Measurements from ENCODE around the gene OGFOD1.

Gene OGFOD1

GRCh38 chr16:56428091-56428490, 23.3 kb upstream of the OGFOD1 start:
- no peak for DNase-seq (ENCODE audit: low spot score)

GRCh38 chr16:56436258-56436657, 15.1 kb upstream of the OGFOD1 start:
- no peak for DNase-seq (ENCODE audit: low spot score)

- no peak for DNase-seq (ENCODE audit: low spot score)
These were observed 13.3 kb upstream of the OGFOD1 start for GRCh38 chr16:56438038-56438437.

GRCh38 chr16:56447286-56447685, 4.1 kb upstream of the OGFOD1 start:
- DNase-seq (ENCODE audit: low spot score), result no peak

GRCh38 chr16:56448005-56448404, 3.3 kb upstream of the OGFOD1 start:
- DNase-seq (ENCODE audit: low spot score), result no peak

GRCh38 chr16:56450275-56450985, 924 bp upstream of the OGFOD1 start:
- DNase-seq (ENCODE audit: low spot score), result no peak

- no peak for DNase-seq (ENCODE audit: low spot score)
These were observed 667 bp downstream of the OGFOD1 start for GRCh38 chr16:56451753-56452689.

GRCh38 chr16:56457927-56458470, 6.6 kb downstream of the OGFOD1 start:
- no peak for DNase-seq (ENCODE audit: low spot score)

- DNase-seq (ENCODE audit: low spot score), result no peak
These were observed 8.7 kb downstream of the OGFOD1 start for GRCh38 chr16:56460101-56460500.

- no peak for DNase-seq (ENCODE audit: low spot score)
These were observed 10.9 kb downstream of the OGFOD1 start for GRCh38 chr16:56462064-56462796.

GRCh38 chr16:56463153-56463552, 11.8 kb downstream of the OGFOD1 start:
- no peak for DNase-seq (ENCODE audit: low spot score)

GRCh38 chr16:56466344-56466743, 15.0 kb downstream of the OGFOD1 start:
- DNase-seq (ENCODE audit: low spot score), result no peak

GRCh38 chr16:56468800-56469199, 17.4 kb downstream of the OGFOD1 start:
- DNase-seq (ENCODE audit: low spot score), result no peak

GRCh38 chr16:56469748-56470147, 18.4 kb downstream of the OGFOD1 start:
- no peak for DNase-seq (ENCODE audit: low spot score)

- DNase-seq (ENCODE audit: low spot score), result no peak
These were observed 18.9 kb downstream of the OGFOD1 start for GRCh38 chr16:56470232-56470631.

GRCh38 chr16:56470666-56471065, 19.3 kb downstream of the OGFOD1 start:
- DNase-seq (ENCODE audit: low spot score), result no peak

GRCh38 chr16:56475201-56475600, 23.8 kb downstream of the OGFOD1 start:
- DNase-seq (ENCODE audit: low spot score), result no peak

- no peak for DNase-seq (ENCODE audit: low spot score)
These were observed 25.9 kb downstream of the OGFOD1 start for GRCh38 chr16:56477096-56477878.

GRCh38 chr16:56478281-56479049, 27.1 kb downstream of the OGFOD1 start:
- DNase-seq (ENCODE audit: low spot score), result no peak

- DNase-seq (ENCODE audit: low spot score), result no peak
These were observed 28.1 kb downstream of the OGFOD1 start for GRCh38 chr16:56479469-56479868.
